ENCODE data around the gene PLEKHH1. TPM values are rescaled to one million over a fixed set of nuclear protein-coding genes. Genes with fewer than 3 reads are reported as not detected.

Gene PLEKHH1
- total and polyA plus RNA-seq, 2 of the 8 experiments (the other 6 are each of a cell fraction or from before 2014, with no cell fraction given): 28.3 to 33.3 TPM

DNA sequence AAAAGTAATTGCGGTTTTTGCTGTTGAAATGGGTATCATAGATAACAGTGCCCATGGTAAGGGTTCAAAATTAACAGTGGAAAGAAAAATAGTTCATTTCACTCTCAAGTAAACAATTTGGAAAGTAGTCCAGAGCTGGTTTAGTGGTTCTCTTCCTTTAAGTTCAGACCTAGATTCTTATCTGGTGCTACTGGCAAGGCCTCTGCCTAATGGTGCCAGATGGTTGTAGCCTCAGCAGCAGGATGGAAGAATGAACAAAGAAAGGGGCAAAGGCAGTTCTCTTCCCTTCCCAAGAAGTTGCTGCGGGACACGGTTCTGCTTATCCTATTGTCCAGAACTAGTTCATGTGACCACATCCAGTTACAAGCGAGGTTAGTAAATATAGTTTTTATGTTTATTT is 97.1 kb downstream of the PLEKHH1 start (continued):
- TF ChIP-seq, protein P1, sequence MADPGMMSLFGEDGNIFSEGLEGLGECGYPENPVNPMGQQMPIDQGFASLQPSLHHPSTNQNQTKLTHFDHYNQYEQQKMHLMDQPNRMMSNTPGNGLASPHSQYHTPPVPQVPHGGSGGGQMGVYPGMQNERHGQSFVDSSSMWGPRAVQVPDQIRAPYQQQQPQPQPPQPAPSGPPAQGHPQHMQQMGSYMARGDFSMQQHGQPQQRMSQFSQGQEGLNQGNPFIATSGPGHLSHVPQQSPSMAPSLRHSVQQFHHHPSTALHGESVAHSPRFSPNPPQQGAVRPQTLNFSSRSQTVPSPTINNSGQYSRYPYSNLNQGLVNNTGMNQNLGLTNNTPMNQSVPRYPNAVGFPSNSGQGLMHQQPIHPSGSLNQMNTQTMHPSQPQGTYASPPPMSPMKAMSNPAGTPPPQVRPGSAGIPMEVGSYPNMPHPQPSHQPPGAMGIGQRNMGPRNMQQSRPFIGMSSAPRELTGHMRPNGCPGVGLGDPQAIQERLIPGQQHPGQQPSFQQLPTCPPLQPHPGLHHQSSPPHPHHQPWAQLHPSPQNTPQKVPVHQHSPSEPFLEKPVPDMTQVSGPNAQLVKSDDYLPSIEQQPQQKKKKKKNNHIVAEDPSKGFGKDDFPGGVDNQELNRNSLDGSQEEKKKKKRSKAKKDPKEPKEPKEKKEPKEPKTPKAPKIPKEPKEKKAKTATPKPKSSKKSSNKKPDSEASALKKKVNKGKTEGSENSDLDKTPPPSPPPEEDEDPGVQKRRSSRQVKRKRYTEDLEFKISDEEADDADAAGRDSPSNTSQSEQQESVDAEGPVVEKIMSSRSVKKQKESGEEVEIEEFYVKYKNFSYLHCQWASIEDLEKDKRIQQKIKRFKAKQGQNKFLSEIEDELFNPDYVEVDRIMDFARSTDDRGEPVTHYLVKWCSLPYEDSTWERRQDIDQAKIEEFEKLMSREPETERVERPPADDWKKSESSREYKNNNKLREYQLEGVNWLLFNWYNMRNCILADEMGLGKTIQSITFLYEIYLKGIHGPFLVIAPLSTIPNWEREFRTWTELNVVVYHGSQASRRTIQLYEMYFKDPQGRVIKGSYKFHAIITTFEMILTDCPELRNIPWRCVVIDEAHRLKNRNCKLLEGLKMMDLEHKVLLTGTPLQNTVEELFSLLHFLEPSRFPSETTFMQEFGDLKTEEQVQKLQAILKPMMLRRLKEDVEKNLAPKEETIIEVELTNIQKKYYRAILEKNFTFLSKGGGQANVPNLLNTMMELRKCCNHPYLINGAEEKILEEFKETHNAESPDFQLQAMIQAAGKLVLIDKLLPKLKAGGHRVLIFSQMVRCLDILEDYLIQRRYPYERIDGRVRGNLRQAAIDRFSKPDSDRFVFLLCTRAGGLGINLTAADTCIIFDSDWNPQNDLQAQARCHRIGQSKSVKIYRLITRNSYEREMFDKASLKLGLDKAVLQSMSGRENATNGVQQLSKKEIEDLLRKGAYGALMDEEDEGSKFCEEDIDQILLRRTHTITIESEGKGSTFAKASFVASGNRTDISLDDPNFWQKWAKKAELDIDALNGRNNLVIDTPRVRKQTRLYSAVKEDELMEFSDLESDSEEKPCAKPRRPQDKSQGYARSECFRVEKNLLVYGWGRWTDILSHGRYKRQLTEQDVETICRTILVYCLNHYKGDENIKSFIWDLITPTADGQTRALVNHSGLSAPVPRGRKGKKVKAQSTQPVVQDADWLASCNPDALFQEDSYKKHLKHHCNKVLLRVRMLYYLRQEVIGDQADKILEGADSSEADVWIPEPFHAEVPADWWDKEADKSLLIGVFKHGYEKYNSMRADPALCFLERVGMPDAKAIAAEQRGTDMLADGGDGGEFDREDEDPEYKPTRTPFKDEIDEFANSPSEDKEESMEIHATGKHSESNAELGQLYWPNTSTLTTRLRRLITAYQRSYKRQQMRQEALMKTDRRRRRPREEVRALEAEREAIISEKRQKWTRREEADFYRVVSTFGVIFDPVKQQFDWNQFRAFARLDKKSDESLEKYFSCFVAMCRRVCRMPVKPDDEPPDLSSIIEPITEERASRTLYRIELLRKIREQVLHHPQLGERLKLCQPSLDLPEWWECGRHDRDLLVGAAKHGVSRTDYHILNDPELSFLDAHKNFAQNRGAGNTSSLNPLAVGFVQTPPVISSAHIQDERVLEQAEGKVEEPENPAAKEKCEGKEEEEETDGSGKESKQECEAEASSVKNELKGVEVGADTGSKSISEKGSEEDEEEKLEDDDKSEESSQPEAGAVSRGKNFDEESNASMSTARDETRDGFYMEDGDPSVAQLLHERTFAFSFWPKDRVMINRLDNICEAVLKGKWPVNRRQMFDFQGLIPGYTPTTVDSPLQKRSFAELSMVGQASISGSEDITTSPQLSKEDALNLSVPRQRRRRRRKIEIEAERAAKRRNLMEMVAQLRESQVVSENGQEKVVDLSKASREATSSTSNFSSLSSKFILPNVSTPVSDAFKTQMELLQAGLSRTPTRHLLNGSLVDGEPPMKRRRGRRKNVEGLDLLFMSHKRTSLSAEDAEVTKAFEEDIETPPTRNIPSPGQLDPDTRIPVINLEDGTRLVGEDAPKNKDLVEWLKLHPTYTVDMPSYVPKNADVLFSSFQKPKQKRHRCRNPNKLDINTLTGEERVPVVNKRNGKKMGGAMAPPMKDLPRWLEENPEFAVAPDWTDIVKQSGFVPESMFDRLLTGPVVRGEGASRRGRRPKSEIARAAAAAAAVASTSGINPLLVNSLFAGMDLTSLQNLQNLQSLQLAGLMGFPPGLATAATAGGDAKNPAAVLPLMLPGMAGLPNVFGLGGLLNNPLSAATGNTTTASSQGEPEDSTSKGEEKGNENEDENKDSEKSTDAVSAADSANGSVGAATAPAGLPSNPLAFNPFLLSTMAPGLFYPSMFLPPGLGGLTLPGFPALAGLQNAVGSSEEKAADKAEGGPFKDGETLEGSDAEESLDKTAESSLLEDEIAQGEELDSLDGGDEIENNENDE (IDR thresholded peaks at IDR 0.05; ENCODE audit: insufficient replicate concordance, low read length): no peak
- TF ChIP-seq SUZ12 (IDR thresholded peaks at IDR 0.05; ENCODE audit: low read length): no peak
